Measurements from ENCODE around the gene NELFB. TPM values are rescaled to one million over a fixed set of nuclear protein-coding genes. Genes with fewer than 3 reads are reported as not detected.

Gene NELFB
- total RNA-seq, 1 experiment from 2014 or later = 72.6 TPM

GRCh38 chr9:137235424-137236237 is 19.5 kb upstream of the NELFB start:
- DNase-seq (ENCODE audit: low spot score) = no peak
- H3K27ac ChIP-seq (ENCODE audit: low read depth, low read length, poor library complexity, severe bottlenecking) = no peak overlapping the region
- H3K4me1 ChIP-seq (ENCODE audit: insufficient read depth, low read length, poor library complexity, severe bottlenecking) = peaks cover 17% of the 10 kb centered on the region
- H3K4me3 ChIP-seq (ENCODE audit: low read depth, low read length, poor library complexity, severe bottlenecking) = no peak overlapping the region
- no peaks in the 10 kb centered on the region for H3K9me3 ChIP-seq (ENCODE audit: low read depth, low read length, poor library complexity, severe bottlenecking)
- POLR2A ChIA-PET (ENCODE audit: low non-redundant PET) = no interaction called here
- BruUV-seq (replicated peaks) = no TSS peak
- intact Hi-C loops (cut with micrococcal nuclease; ENCODE audit: unreplicated experiment) = loop anchor here (5.0 kb wide), 1 partner anchor 188 kb away; the partner anchor contains the start of gene NPDC1
- TF ChIP-seq EZH2 (IDR thresholded peaks at IDR 0.05; ENCODE audit: borderline replicate concordance, low read depth, low read length, poor library complexity, severe bottlenecking) (no peak), CTCF (conservative IDR thresholded peaks at IDR 0.05; ENCODE audit: low read depth, low read length) (no peak)
- no peaks in the 10 kb centered on the region for H3K36me3 ChIP-seq (ENCODE audit: insufficient read depth, low read length, poor library complexity, severe bottlenecking)
- H3K27me3 ChIP-seq (replicated peaks; ENCODE audit: insufficient read depth, low read depth, low read length, poor library complexity) = no peaks in the 10 kb centered on the region
- CTCF ChIA-PET = interaction anchor here (0.6 to 1.6 kb wide), 5 partner anchors 12 to 165 kb away, joined by 3 to 22 read pairs (median 5); partner anchors contain the start of genes NELFB and SAPCD2

GRCh38 chr9:137236238-137236935 is 18.7 kb upstream of the NELFB start:
- no TSS peak for BruUV-seq (replicated peaks)

More at GRCh38 chr9:137236238-137236935, 18.7 kb upstream of the NELFB start:
- intact Hi-C loops (cut with micrococcal nuclease; ENCODE audit: unreplicated experiment) = loop anchor here (5.0 kb wide), 1 partner anchor 189 kb away; the partner anchor contains the start of gene NPDC1
- peak; percentile 94 for DNase-seq (ENCODE audit: low spot score)
- no peaks in the 10 kb centered on the region for H3K36me3 ChIP-seq (ENCODE audit: insufficient read depth, low read length, poor library complexity, severe bottlenecking)
- TF ChIP-seq CTCF (conservative IDR thresholded peaks at IDR 0.05; ENCODE audit: low read depth, low read length) (peak; percentile 99), EZH2 (IDR thresholded peaks at IDR 0.05; ENCODE audit: borderline replicate concordance, low read depth, low read length, poor library complexity, severe bottlenecking) (no peak)
- CTCF ChIA-PET = interaction anchor here (0.5 to 1.1 kb wide), 27 partner anchors 9 to 446 kb away, joined by 3 to 22 read pairs (median 4); partner anchors contain the start of genes ANAPC2, MAN1B1, NELFB and NPDC1
- no peaks in the 10 kb centered on the region for H3K27me3 ChIP-seq (replicated peaks; ENCODE audit: insufficient read depth, low read depth, low read length, poor library complexity)
- POLR2A ChIA-PET (ENCODE audit: low non-redundant PET) = interaction anchor here (0.6 kb wide), 3 partner anchors 9 to 207 kb away, joined by 3 to 7 read pairs (median 7); no protein-coding TSS in a partner anchor
- H3K4me3 ChIP-seq (ENCODE audit: low read depth, low read length, poor library complexity, severe bottlenecking) = peak overlapping the region; percentile 16
- peaks cover 17% of the 10 kb centered on the region for H3K4me1 ChIP-seq (ENCODE audit: insufficient read depth, low read length, poor library complexity, severe bottlenecking)
- peak overlapping the region; percentile 62 for H3K27ac ChIP-seq (ENCODE audit: low read depth, low read length, poor library complexity, severe bottlenecking)
- H3K9me3 ChIP-seq (ENCODE audit: low read depth, low read length, poor library complexity, severe bottlenecking) = no peaks in the 10 kb centered on the region
